Suprapubic skin (tissue), 3 donors: ENCODE results near the gene ESPL1.

ENCODE experiments used
- POLR2A ChIP-seq, 2 donors: fragments of 450-650 bp; IDR thresholded peaks; one replicate each; pipeline ENCODE4 v1.6.1; 2017; ENCODE audit warnings: antibody characterized with exemption in 2 of 2, mild to moderate bottlenecking in 2 of 2, moderate library complexity in 2 of 2
- TF ChIP-seq, protein P1 (sequence below), 2 donors: fragments of 200-600 bp in 1 of 2; fragments of 450-650 bp in 1 of 2; sonication (generic) in 1 of 2; IDR thresholded peaks; one replicate each; pipeline ENCODE4 v1.5.1; 2016 to 2019; ENCODE audit warnings: antibody characterized with exemption in 2 of 2, mild to moderate bottlenecking in 1 of 2, moderate library complexity in 1 of 2

DNA sequence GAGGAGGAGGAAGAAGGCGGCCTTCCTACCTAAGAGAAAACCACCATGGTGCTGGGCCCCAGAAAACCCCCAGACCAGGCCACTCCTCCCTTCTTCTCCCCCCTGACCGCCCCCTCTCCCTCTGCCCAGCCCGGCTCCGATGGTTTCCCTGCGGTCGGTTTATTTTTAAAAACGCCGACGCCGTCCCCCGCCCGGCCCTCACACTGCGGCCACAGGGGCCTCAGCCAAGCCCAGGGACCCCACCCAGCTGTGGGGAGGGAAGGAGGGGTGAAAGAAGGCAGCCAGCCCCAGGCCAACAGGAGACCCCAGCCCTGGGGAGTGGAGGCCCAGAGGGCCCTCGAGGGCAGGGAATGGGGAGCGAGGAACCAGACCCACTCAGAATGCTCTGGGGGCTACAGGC is 64.6 kb downstream of the ESPL1 start:
- no peak for TF ChIP-seq POLR2A (IDR thresholded peaks at IDR 0.05)
- TF ChIP-seq, protein P1, sequence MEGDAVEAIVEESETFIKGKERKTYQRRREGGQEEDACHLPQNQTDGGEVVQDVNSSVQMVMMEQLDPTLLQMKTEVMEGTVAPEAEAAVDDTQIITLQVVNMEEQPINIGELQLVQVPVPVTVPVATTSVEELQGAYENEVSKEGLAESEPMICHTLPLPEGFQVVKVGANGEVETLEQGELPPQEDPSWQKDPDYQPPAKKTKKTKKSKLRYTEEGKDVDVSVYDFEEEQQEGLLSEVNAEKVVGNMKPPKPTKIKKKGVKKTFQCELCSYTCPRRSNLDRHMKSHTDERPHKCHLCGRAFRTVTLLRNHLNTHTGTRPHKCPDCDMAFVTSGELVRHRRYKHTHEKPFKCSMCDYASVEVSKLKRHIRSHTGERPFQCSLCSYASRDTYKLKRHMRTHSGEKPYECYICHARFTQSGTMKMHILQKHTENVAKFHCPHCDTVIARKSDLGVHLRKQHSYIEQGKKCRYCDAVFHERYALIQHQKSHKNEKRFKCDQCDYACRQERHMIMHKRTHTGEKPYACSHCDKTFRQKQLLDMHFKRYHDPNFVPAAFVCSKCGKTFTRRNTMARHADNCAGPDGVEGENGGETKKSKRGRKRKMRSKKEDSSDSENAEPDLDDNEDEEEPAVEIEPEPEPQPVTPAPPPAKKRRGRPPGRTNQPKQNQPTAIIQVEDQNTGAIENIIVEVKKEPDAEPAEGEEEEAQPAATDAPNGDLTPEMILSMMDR (IDR thresholded peaks at IDR 0.05) = no peak
